ENCODE data around the gene ELFN1.

GRCh38 chr7:1785839-1786238 lies 115.8 kb downstream of the ELFN1 start:
- TF ChIP-seq ZNF384 (IDR thresholded peaks at IDR 0.05) (no peak), ARNT (IDR thresholded peaks at IDR 0.05) (no peak), TARDBP (IDR thresholded peaks at IDR 0.05) (no peak)
